Measurements from ENCODE around the gene EVI5. TPM values are rescaled to one million over a fixed set of nuclear protein-coding genes. Genes with fewer than 3 reads are reported as not detected.

Gene EVI5
- total RNA-seq, 1 experiment from 2014 or later, result 31.2 TPM

DNA sequence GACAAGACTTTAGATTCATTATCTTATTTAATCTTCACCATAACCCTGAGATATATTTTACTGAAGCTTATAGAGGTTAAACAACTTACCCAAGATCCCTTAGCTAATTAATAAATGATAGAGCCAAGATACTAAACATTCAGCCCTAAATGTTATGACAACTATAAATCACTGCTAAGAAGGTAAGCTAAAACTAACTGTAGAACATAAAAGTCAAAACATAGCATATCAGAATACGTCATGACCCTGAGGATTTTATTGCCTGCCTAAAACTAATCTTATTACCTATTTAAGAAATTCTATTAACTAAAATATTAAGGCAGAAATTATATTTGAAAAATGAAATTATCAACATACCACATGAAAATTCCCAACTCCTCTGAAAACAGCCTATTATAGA is 22.6 kb downstream of the EVI5 start:
- Mint-ChIP-seq H3K27me3 (ENCODE audit: insufficient read depth, unreplicated experiment) (no peaks in the 10 kb centered on the region), H3K27ac (ENCODE audit: unreplicated experiment) (no peak overlapping the region), H3K4me1 (ENCODE audit: low read depth, unreplicated experiment) (no peaks in the 10 kb centered on the region), H3K36me3 (ENCODE audit: insufficient read depth, unreplicated experiment) (no peaks in the 10 kb centered on the region), H3K9me3 (ENCODE audit: unreplicated experiment) (no peaks in the 10 kb centered on the region), H3K4me3 (ENCODE audit: unreplicated experiment) (no peak overlapping the region)
- ChIA-PET CTCF (no interaction called here), POLR2A (no interaction called here)
- no peaks in the 10 kb centered on the region for H3K4me1 ChIP-seq
- BruUV-seq (replicated peaks), result no TSS peak
- no peaks in the 10 kb centered on the region for H3K9me3 ChIP-seq
- no peak for TF ChIP-seq CTCF (IDR thresholded peaks at IDR 0.05; ENCODE audit: insufficient read depth in 1 of 2, low read depth in 1 of 2, low read length in 1 of 2, severe bottlenecking in 1 of 2, unreplicated experiment in 1 of 2)
- H3K27me3 ChIP-seq (replicated peaks; ENCODE audit: control insufficient read depth, insufficient read depth, low read length), result no peaks in the 10 kb centered on the region
- intact Hi-C loops (cut with micrococcal nuclease; ENCODE audit: unreplicated experiment), result no loop called here
- no peaks in the 10 kb centered on the region for H3K36me3 ChIP-seq (ENCODE audit: control insufficient read depth, insufficient read depth, low read length)
- no peak for DNase-seq
- no peak overlapping the region for H3K4me3 ChIP-seq (ENCODE audit: low read depth, low read length)

GRCh38 chr1:92759361-92759760 is 25.5 kb downstream of the EVI5 start:
- H3K36me3 ChIP-seq (ENCODE audit: control insufficient read depth, insufficient read depth, low read length), result no peaks in the 10 kb centered on the region
- no peaks in the 10 kb centered on the region for H3K9me3 Mint-ChIP-seq (ENCODE audit: unreplicated experiment)
- CTCF ChIA-PET, result interaction anchor here (1.0 kb wide), 1 partner anchor 10 kb away, joined by 6 read pairs; no protein-coding TSS in a partner anchor

GRCh38 chr1:92756537-92756936 is 28.4 kb downstream of the EVI5 start:
- Mint-ChIP-seq H3K27ac (ENCODE audit: unreplicated experiment) (no peak overlapping the region), H3K27me3 (ENCODE audit: insufficient read depth, unreplicated experiment) (no peaks in the 10 kb centered on the region), H3K9me3 (ENCODE audit: unreplicated experiment) (no peaks in the 10 kb centered on the region), H3K4me1 (ENCODE audit: low read depth, unreplicated experiment) (peaks cover 20% of the 10 kb centered on the region), H3K4me3 (ENCODE audit: unreplicated experiment) (no peak overlapping the region), H3K36me3 (ENCODE audit: insufficient read depth, unreplicated experiment) (no peaks in the 10 kb centered on the region)
- POLR2A ChIA-PET, result interaction anchor here (0.6 kb wide), 1 partner anchor 27 kb away, joined by 7 read pairs; no protein-coding TSS in a partner anchor
- Histone ChIP-seq H3K27me3 (replicated peaks; ENCODE audit: control insufficient read depth, insufficient read depth, low read length) (no peaks in the 10 kb centered on the region), H3K36me3 (ENCODE audit: control insufficient read depth, insufficient read depth, low read length) (no peaks in the 10 kb centered on the region), H3K4me1 (peaks cover 7% of the 10 kb centered on the region; the same call in 1 of the 2 replicates), H3K4me3 (ENCODE audit: low read depth, low read length) (no peak overlapping the region), H3K9me3 (no peaks in the 10 kb centered on the region)
- intact Hi-C loops (cut with micrococcal nuclease; ENCODE audit: unreplicated experiment), result no loop called here
- CTCF ChIA-PET, result no interaction called here
- no TSS peak for BruUV-seq (replicated peaks)
- no peak for DNase-seq
- no peak for TF ChIP-seq CTCF (IDR thresholded peaks at IDR 0.05; ENCODE audit: insufficient read depth in 1 of 2, low read depth in 1 of 2, low read length in 1 of 2, severe bottlenecking in 1 of 2, unreplicated experiment in 1 of 2)

More at GRCh38 chr1:92759361-92759760, 25.5 kb downstream of the EVI5 start:
- DNase-seq, result no peak
- intact Hi-C loops (cut with micrococcal nuclease; ENCODE audit: unreplicated experiment), result no loop called here
- Mint-ChIP-seq H3K36me3 (ENCODE audit: insufficient read depth, unreplicated experiment) (no peaks in the 10 kb centered on the region), H3K27me3 (ENCODE audit: insufficient read depth, unreplicated experiment) (no peaks in the 10 kb centered on the region), H3K4me1 (ENCODE audit: low read depth, unreplicated experiment) (peaks cover 7% of the 10 kb centered on the region), H3K4me3 (ENCODE audit: unreplicated experiment) (no peak overlapping the region), H3K27ac (ENCODE audit: unreplicated experiment) (no peak overlapping the region)
- Histone ChIP-seq H3K27me3 (replicated peaks; ENCODE audit: control insufficient read depth, insufficient read depth, low read length) (no peaks in the 10 kb centered on the region), H3K9me3 (no peaks in the 10 kb centered on the region), H3K4me1 (no peaks in the 10 kb centered on the region), H3K4me3 (ENCODE audit: low read depth, low read length) (no peak overlapping the region)
- POLR2A ChIA-PET, result no interaction called here
- TF ChIP-seq CTCF (IDR thresholded peaks at IDR 0.05; ENCODE audit: insufficient read depth in 1 of 2, low read depth in 1 of 2, low read length in 1 of 2, severe bottlenecking in 1 of 2, unreplicated experiment in 1 of 2), result no peak
- no TSS peak for BruUV-seq (replicated peaks)

Measured in Caco-2 (cell line).